WTC11 (cell line): ENCODE results near the gene HOXB8. TPM values are rescaled to one million over a fixed set of nuclear protein-coding genes. Genes with fewer than 3 reads are reported as not detected.

ENCODE experiments used
- ATAC-seq: fragments of 200-7000 bp; cut with Tn5 transposase; 2 replicates; pipeline ENCODE4 v1.10.0; 2021; ENCODE audit warnings: mild to moderate bottlenecking, moderate library complexity
- CTCF ChIA-PET: fragments of 300-600 bp; sonication (Branson Sonifier 250); formaldehyde crosslinking; loops from one replicate; lab custom pipeline; 2021; ENCODE audit warnings: antibody characterized with exemption; lab: Charles Lee
- POLR2A ChIA-PET: fragments of 350-600 bp; sonication (Branson Sonifier 250); formaldehyde crosslinking; loops from one replicate; lab custom pipeline; 2021; ENCODE audit warnings: antibody characterized with exemption; lab: Charles Lee
- DNase-seq: peaks from one replicate; pipeline ENCODE4 v3.0.0; 2021; ENCODE audit warnings: low spot score
- H3K27ac Mint-ChIP-seq: 2 replicates; pipeline ENCODE4 v1.8.0; 2021; ENCODE audit warnings: mixed read lengths
- H3K27me3 Mint-ChIP-seq: 2 replicates; pipeline ENCODE4 v1.8.0; 2021; ENCODE audit warnings: low read depth, mild to moderate bottlenecking, moderate library complexity, mixed read lengths
- H3K36me3 Mint-ChIP-seq: 2 replicates; pipeline ENCODE4 v1.8.0; 2021; ENCODE audit warnings: mixed read lengths
- H3K4me1 Mint-ChIP-seq: 2 replicates; pipeline ENCODE4 v1.8.0; 2022; ENCODE audit warnings: mixed read lengths
- H3K4me3 Mint-ChIP-seq: 2 replicates; pipeline ENCODE4 v1.8.0; 2021; ENCODE audit warnings: mild to moderate bottlenecking, moderate library complexity, mixed read lengths
- H3K9me3 Mint-ChIP-seq: 2 replicates; pipeline ENCODE4 v1.8.0; 2021; ENCODE audit warnings: mixed read lengths
- ATF2 ChIP-seq: sonication (generic); formaldehyde crosslinking; IDR thresholded peaks from 2 replicates; pipeline ENCODE4 v1.8.1; 2022; ENCODE audit warnings: low read depth, missing genetic modification reagents, borderline replicate concordance
- ATF3 ChIP-seq: sonication (generic); formaldehyde crosslinking; conservative IDR thresholded peaks from 2 replicates; pipeline ENCODE4 v1.8.1; 2022; ENCODE audit warnings: mild to moderate bottlenecking, missing genetic modification reagents
- CBFB ChIP-seq: sonication (generic); formaldehyde crosslinking; IDR thresholded peaks from 2 replicates; pipeline ENCODE4 v1.8.1; 2022; ENCODE audit warnings: mild to moderate bottlenecking, low read depth, missing genetic modification reagents
- CREM ChIP-seq: sonication (generic); formaldehyde crosslinking; IDR thresholded peaks from 2 replicates; pipeline ENCODE4 v1.8.1; 2022; ENCODE audit warnings: mild to moderate bottlenecking, missing genetic modification reagents, moderate library complexity
- ESRRA ChIP-seq: sonication (generic); formaldehyde crosslinking; IDR thresholded peaks from 2 replicates; pipeline ENCODE4 v1.8.1; 2022; ENCODE audit warnings: mild to moderate bottlenecking, missing genetic modification reagents, borderline replicate concordance
- NFATC4 ChIP-seq: fragments of 250-450 bp; sonication (Bioruptor Pico); IDR thresholded peaks from 2 replicates; pipeline ENCODE4 v1.9.0; 2021; ENCODE audit warnings: mild to moderate bottlenecking
- NFYB ChIP-seq: sonication (generic); formaldehyde crosslinking; conservative IDR thresholded peaks from 2 replicates; pipeline ENCODE4 v1.8.0; 2022; ENCODE audit warnings: low read depth, missing genetic modification reagents
- NR2C2 ChIP-seq: sonication (generic); formaldehyde crosslinking; IDR thresholded peaks from 2 replicates; pipeline ENCODE4 v1.8.0; 2022; ENCODE audit warnings: mild to moderate bottlenecking, missing genetic modification reagents
- PREB ChIP-seq: sonication (generic); formaldehyde crosslinking; IDR thresholded peaks from 2 replicates; pipeline ENCODE4 v1.8.1; 2022; ENCODE audit warnings: mild to moderate bottlenecking, missing genetic modification reagents, moderate library complexity, borderline replicate concordance
- TEAD4 ChIP-seq: sonication (generic); formaldehyde crosslinking; IDR thresholded peaks from 2 replicates; pipeline ENCODE4 v1.8.0; 2022; ENCODE audit warnings: mild to moderate bottlenecking, missing genetic modification reagents
- ZNF219 ChIP-seq: sonication (generic); formaldehyde crosslinking; IDR thresholded peaks from 2 replicates; pipeline ENCODE4 v1.8.0; 2023; ENCODE audit warnings: missing genetic modification reagents, mild to moderate bottlenecking, borderline replicate concordance
- ZNF281 ChIP-seq: sonication (generic); formaldehyde crosslinking; IDR thresholded peaks from 2 replicates; pipeline ENCODE4 v1.8.0; 2023; ENCODE audit warnings: mild to moderate bottlenecking, missing genetic modification reagents
- total RNA-seq: library from RNA; stranded (reverse); gene quantifications from 3 replicates; pipeline ENCODE4 v1.2.3, GENCODE V29; 2021
- TF ChIP-seq, protein P1 (sequence below): sonication (generic); formaldehyde crosslinking; IDR thresholded peaks from 2 replicates; pipeline ENCODE4 v1.8.0; 2022; ENCODE audit warnings: mild to moderate bottlenecking, missing genetic modification reagents
- TF ChIP-seq, protein P2 (sequence below): sonication (generic); formaldehyde crosslinking; IDR thresholded peaks from 2 replicates; pipeline ENCODE4 v1.8.1; 2023; ENCODE audit warnings: mild to moderate bottlenecking, missing genetic modification reagents, moderate library complexity
- TF ChIP-seq, protein P3 (sequence below): sonication (generic); formaldehyde crosslinking; IDR thresholded peaks from 2 replicates; pipeline ENCODE4 v1.8.1; 2023; ENCODE audit warnings: mild to moderate bottlenecking, missing genetic modification reagents, borderline replicate concordance
- TF ChIP-seq, protein P4 (sequence below): sonication (generic); formaldehyde crosslinking; IDR thresholded peaks from 2 replicates; pipeline ENCODE4 v1.8.0; 2022; ENCODE audit warnings: mild to moderate bottlenecking, missing genetic modification reagents

Gene HOXB8
- total RNA-seq, 1 experiment from 2014 or later, result not detected

GRCh38 chr17:48631693-48632578 lies 16.8 kb upstream of the HOXB8 start:
- no peak overlapping the region for H3K27ac Mint-ChIP-seq
- H3K4me3 Mint-ChIP-seq, result no peak overlapping the region
- H3K27me3 Mint-ChIP-seq, result peaks cover 100% of the 10 kb centered on the region; the same call in 1 of the 2 replicates
- ChIA-PET POLR2A (no interaction called here), CTCF (interaction anchor here (0.7 to 2.2 kb wide), 7 partner anchors 9 to 253 kb away, joined by 3 to 9 read pairs (median 4); no protein-coding TSS in a partner anchor)
- peaks cover 18% of the 10 kb centered on the region for H3K4me1 Mint-ChIP-seq
- ATAC-seq (no peak), DNase-seq (no peak)
- H3K36me3 Mint-ChIP-seq, result no peaks in the 10 kb centered on the region; the same call in 1 of the 2 replicates
- no peaks in the 10 kb centered on the region for H3K9me3 Mint-ChIP-seq
- TF ChIP-seq NR2C2, result no peak
- TF ChIP-seq, protein P1, sequence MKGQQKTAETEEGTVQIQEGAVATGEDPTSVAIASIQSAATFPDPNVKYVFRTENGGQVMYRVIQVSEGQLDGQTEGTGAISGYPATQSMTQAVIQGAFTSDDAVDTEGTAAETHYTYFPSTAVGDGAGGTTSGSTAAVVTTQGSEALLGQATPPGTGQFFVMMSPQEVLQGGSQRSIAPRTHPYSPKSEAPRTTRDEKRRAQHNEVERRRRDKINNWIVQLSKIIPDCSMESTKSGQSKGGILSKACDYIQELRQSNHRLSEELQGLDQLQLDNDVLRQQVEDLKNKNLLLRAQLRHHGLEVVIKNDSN, result no peak
- no peak for TF ChIP-seq CBFB (CRISPR knock-in tag)
- TF ChIP-seq NFATC4 (CRISPR knock-in tag), result no peak
- TF ChIP-seq PREB, result no peak
- TF ChIP-seq CREM, result no peak
- TF ChIP-seq, protein P2, sequence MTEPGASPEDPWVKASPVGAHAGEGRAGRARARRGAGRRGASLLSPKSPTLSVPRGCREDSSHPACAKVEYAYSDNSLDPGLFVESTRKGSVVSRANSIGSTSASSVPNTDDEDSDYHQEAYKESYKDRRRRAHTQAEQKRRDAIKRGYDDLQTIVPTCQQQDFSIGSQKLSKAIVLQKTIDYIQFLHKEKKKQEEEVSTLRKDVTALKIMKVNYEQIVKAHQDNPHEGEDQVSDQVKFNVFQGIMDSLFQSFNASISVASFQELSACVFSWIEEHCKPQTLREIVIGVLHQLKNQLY (CRISPR knock-in tag), result no peak
- TF ChIP-seq NFYB (CRISPR knock-in tag), result no peak
- TF ChIP-seq, protein P3, sequence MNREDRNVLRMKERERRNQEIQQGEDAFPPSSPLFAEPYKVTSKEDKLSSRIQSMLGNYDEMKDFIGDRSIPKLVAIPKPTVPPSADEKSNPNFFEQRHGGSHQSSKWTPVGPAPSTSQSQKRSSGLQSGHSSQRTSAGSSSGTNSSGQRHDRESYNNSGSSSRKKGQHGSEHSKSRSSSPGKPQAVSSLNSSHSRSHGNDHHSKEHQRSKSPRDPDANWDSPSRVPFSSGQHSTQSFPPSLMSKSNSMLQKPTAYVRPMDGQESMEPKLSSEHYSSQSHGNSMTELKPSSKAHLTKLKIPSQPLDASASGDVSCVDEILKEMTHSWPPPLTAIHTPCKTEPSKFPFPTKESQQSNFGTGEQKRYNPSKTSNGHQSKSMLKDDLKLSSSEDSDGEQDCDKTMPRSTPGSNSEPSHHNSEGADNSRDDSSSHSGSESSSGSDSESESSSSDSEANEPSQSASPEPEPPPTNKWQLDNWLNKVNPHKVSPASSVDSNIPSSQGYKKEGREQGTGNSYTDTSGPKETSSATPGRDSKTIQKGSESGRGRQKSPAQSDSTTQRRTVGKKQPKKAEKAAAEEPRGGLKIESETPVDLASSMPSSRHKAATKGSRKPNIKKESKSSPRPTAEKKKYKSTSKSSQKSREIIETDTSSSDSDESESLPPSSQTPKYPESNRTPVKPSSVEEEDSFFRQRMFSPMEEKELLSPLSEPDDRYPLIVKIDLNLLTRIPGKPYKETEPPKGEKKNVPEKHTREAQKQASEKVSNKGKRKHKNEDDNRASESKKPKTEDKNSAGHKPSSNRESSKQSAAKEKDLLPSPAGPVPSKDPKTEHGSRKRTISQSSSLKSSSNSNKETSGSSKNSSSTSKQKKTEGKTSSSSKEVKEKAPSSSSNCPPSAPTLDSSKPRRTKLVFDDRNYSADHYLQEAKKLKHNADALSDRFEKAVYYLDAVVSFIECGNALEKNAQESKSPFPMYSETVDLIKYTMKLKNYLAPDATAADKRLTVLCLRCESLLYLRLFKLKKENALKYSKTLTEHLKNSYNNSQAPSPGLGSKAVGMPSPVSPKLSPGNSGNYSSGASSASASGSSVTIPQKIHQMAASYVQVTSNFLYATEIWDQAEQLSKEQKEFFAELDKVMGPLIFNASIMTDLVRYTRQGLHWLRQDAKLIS (CRISPR knock-in tag), result no peak
- no peak for TF ChIP-seq ATF3 (CRISPR knock-in tag)

GRCh38 chr17:48630925-48631692 lies 16.0 kb upstream of the HOXB8 start:
- DNase-seq (no peak), ATAC-seq (no peak)
- H3K4me1 Mint-ChIP-seq, result peaks cover 20% of the 10 kb centered on the region
- ChIA-PET POLR2A (no interaction called here), CTCF (interaction anchor here (0.7 kb wide), 1 partner anchor 10 kb away, joined by 3 read pairs; no protein-coding TSS in a partner anchor)
- no peak overlapping the region for H3K4me3 Mint-ChIP-seq
- H3K27me3 Mint-ChIP-seq, result peaks cover 100% of the 10 kb centered on the region; the same call in 1 of the 2 replicates
- H3K27ac Mint-ChIP-seq, result no peak overlapping the region
- no peaks in the 10 kb centered on the region for H3K9me3 Mint-ChIP-seq
- H3K36me3 Mint-ChIP-seq, result no peaks in the 10 kb centered on the region; the same call in 1 of the 2 replicates
- no peak for TF ChIP-seq ATF2 (CRISPR knock-in tag)
- no peak for TF ChIP-seq ZNF281
- TF ChIP-seq ZNF219 (CRISPR knock-in tag), result no peak
- TF ChIP-seq TEAD4 (CRISPR knock-in tag), result no peak
- TF ChIP-seq, protein P1, result no peak
- no peak for TF ChIP-seq ESRRA (CRISPR knock-in tag)
- TF ChIP-seq, protein P4, sequence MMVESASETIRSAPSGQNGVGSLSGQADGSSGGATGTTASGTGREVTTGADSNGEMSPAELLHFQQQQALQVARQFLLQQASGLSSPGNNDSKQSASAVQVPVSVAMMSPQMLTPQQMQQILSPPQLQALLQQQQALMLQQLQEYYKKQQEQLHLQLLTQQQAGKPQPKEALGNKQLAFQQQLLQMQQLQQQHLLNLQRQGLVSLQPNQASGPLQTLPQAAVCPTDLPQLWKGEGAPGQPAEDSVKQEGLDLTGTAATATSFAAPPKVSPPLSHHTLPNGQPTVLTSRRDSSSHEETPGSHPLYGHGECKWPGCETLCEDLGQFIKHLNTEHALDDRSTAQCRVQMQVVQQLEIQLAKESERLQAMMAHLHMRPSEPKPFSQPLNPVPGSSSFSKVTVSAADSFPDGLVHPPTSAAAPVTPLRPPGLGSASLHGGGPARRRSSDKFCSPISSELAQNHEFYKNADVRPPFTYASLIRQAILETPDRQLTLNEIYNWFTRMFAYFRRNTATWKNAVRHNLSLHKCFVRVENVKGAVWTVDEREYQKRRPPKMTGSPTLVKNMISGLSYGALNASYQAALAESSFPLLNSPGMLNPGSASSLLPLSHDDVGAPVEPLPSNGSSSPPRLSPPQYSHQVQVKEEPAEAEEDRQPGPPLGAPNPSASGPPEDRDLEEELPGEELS (CRISPR knock-in tag), result no peak
- TF ChIP-seq NR2C2, result no peak
- no peak for TF ChIP-seq CREM
